H9 (cell line): ENCODE results near the gene SLC10A3. TPM values are rescaled to one million over a fixed set of nuclear protein-coding genes. Genes with fewer than 3 reads are reported as not detected.

Experiments
- DNase-seq: peaks from one replicate; pipeline ENCODE4 v3.0.0-alpha.2; 2017
- H2AFZ ChIP-seq: one replicate; pipeline ENCODE4 v1.6.1; 2013; ENCODE audit warnings: mild to moderate bottlenecking, low read length, control low read depth, moderate library complexity
- H2AK5ac ChIP-seq: 2 replicates; pipeline ENCODE4 v1.6.1; 2013; ENCODE audit warnings: low read length, control low read depth, mixed read lengths; ENCODE audit not compliant: insufficient read length
- H2BK120ac ChIP-seq: one replicate; pipeline ENCODE4 v1.6.1; 2013; ENCODE audit warnings: low read depth, mild to moderate bottlenecking, low read length, control low read depth, inconsistent platforms; ENCODE audit not compliant: poor library complexity, severe bottlenecking
- H2BK12ac ChIP-seq: 2 replicates; pipeline ENCODE4 v1.6.1; 2013; ENCODE audit warnings: low read length, control low read depth, mixed read lengths, low read depth; ENCODE audit not compliant: insufficient read length
- H2BK15ac ChIP-seq: 2 replicates; pipeline ENCODE4 v1.6.1; 2013; ENCODE audit warnings: low read depth, low read length, control low read depth
- H2BK20ac ChIP-seq: one replicate; pipeline ENCODE4 v1.6.1; 2013; ENCODE audit warnings: low read depth, mild to moderate bottlenecking, low read length, control low read depth, inconsistent platforms; ENCODE audit not compliant: poor library complexity, severe bottlenecking
- H2BK5ac ChIP-seq: 2 replicates; pipeline ENCODE4 v1.6.1; 2013; ENCODE audit warnings: low read length, control low read depth, mixed read lengths; ENCODE audit not compliant: insufficient read length
- H3K14ac ChIP-seq: 2 replicates; pipeline ENCODE4 v1.6.1; 2013; ENCODE audit warnings: low read length, control low read depth; ENCODE audit not compliant: insufficient read depth
- H3K18ac ChIP-seq: 2 replicates; pipeline ENCODE4 v1.6.1; 2013; ENCODE audit warnings: low read depth, mild to moderate bottlenecking, mixed read lengths, low read length, control low read depth; ENCODE audit not compliant: insufficient read length
- H3K23ac ChIP-seq: 2 replicates; pipeline ENCODE4 v1.6.1; 2013; ENCODE audit warnings: low read length, control low read depth, mixed read lengths, low read depth; ENCODE audit not compliant: insufficient read length
- H3K23me2 ChIP-seq: 2 replicates; pipeline ENCODE4 v1.6.1; 2013; ENCODE audit warnings: low read depth, mild to moderate bottlenecking, mixed read lengths, low read length, control low read depth; ENCODE audit not compliant: insufficient read length, poor library complexity, severe bottlenecking
- H3K27ac ChIP-seq: 2 replicates; pipeline ENCODE4 v1.5.1; 2013; ENCODE audit warnings: low read length, control low read depth, mixed read lengths, low read depth; ENCODE audit not compliant: insufficient read length
- H3K27me3 ChIP-seq: 2 replicates; pipeline ENCODE4 v1.6.1; 2013; ENCODE audit warnings: low read length, control low read depth, inconsistent platforms; ENCODE audit not compliant: insufficient read depth
- H3K4ac ChIP-seq: 2 replicates; pipeline ENCODE4 v1.6.1; 2013; ENCODE audit warnings: low read depth, mild to moderate bottlenecking, control low read depth, inconsistent platforms, low read length, moderate library complexity
- H3K4me1 ChIP-seq: 2 replicates; pipeline ENCODE4 v1.6.1; 2013; ENCODE audit warnings: low read length, control low read depth, inconsistent platforms; ENCODE audit not compliant: insufficient read depth
- H3K4me2 ChIP-seq: 2 replicates; pipeline ENCODE4 v1.6.1; 2013; ENCODE audit warnings: low read length, control low read depth, mixed read lengths; ENCODE audit not compliant: insufficient read length, insufficient read depth
- H3K56ac ChIP-seq: 2 replicates; pipeline ENCODE4 v1.6.1; 2013; ENCODE audit warnings: low read depth, mild to moderate bottlenecking, mixed read lengths, low read length, control low read depth; ENCODE audit not compliant: insufficient read length
- H3K79me1 ChIP-seq: 2 replicates; pipeline ENCODE4 v1.6.1; 2013; ENCODE audit warnings: low read depth, mild to moderate bottlenecking, moderate library complexity, low read length, control low read depth, inconsistent platforms; ENCODE audit not compliant: insufficient read depth, poor library complexity, severe bottlenecking
- H3K79me2 ChIP-seq: 2 replicates; pipeline ENCODE4 v1.6.1; 2013; ENCODE audit warnings: low read length, control low read depth, inconsistent platforms; ENCODE audit not compliant: insufficient read depth
- H3K9ac ChIP-seq: 2 replicates; pipeline ENCODE4 v1.6.1; 2013; ENCODE audit warnings: low read length, control low read depth, mixed read lengths; ENCODE audit not compliant: insufficient read length; ENCODE audit errors: extremely low read depth
- H3K9me3 ChIP-seq: one replicate; pipeline ENCODE4 v1.6.1; 2013; ENCODE audit warnings: low read depth, low read length, inconsistent platforms; ENCODE audit not compliant: control insufficient read depth
- H3T11ph ChIP-seq: one replicate; pipeline ENCODE4 v1.6.1; 2013; ENCODE audit warnings: mild to moderate bottlenecking, low read length, control low read depth, inconsistent platforms
- H4K20me1 ChIP-seq: one replicate; pipeline ENCODE4 v1.6.1; 2013; ENCODE audit not compliant: control insufficient read depth, insufficient read length, insufficient read depth
- H4K5ac ChIP-seq: 2 replicates; pipeline ENCODE4 v1.6.1; 2013; ENCODE audit warnings: low read depth, mild to moderate bottlenecking, mixed read lengths, low read length, control low read depth; ENCODE audit not compliant: insufficient read length
- H4K8ac ChIP-seq: replicated peaks from 2 replicates; pipeline ENCODE4 v1.6.1; 2013; ENCODE audit warnings: low read length, control low read depth, mixed read lengths, low read depth; ENCODE audit not compliant: insufficient read length
- H4K91ac ChIP-seq: 2 replicates; pipeline ENCODE4 v1.6.1; 2013; ENCODE audit warnings: low read depth, mild to moderate bottlenecking, moderate library complexity, mixed read lengths, low read length, control low read depth; ENCODE audit not compliant: insufficient read length
- H3K27ac Mint-ChIP-seq, 3 experiments: 2 replicates in 2 of 3; 3 replicates in 1 of 3; pipeline ENCODE4 v1.8.0; 2020 to 2021; ENCODE audit warnings: mixed read lengths in 3 of 3, mild to moderate bottlenecking in 1 of 3, moderate library complexity in 1 of 3
- H3K27me3 Mint-ChIP-seq: 2 replicates; pipeline ENCODE4 v1.8.0; 2021; ENCODE audit warnings: low read depth, mild to moderate bottlenecking, moderate library complexity, mixed read lengths
- H3K36me3 Mint-ChIP-seq, 3 experiments: 2 replicates in 2 of 3; 3 replicates in 1 of 3; pipeline ENCODE4 v1.8.0; 2020 to 2021; ENCODE audit warnings: low read depth in 3 of 3, mixed read lengths in 3 of 3; ENCODE audit not compliant: insufficient read depth in 1 of 3
- H3K4me1 Mint-ChIP-seq, 2 experiments: 2 replicates each; pipeline ENCODE4 v1.8.0; 2020; ENCODE audit warnings: mixed read lengths in 2 of 2
- H3K4me3 Mint-ChIP-seq, 2 experiments: 2 replicates in 1 of 2; 3 replicates in 1 of 2; pipeline ENCODE4 v1.8.0; 2020 to 2021; ENCODE audit warnings: mild to moderate bottlenecking in 2 of 2, mixed read lengths in 2 of 2, moderate library complexity in 1 of 2
- H3K9me3 Mint-ChIP-seq, 2 experiments: 2 replicates in 1 of 2; 3 replicates in 1 of 2; pipeline ENCODE4 v1.8.0; 2020; ENCODE audit warnings: mild to moderate bottlenecking in 2 of 2, mixed read lengths in 2 of 2, moderate library complexity in 1 of 2
- CTCF ChIP-seq: fragments of 200-600 bp; sonication (generic); conservative IDR thresholded peaks from 3 replicates; pipeline ENCODE4 v1.8.0; 2021; ENCODE audit warnings: antibody characterized with exemption, mild to moderate bottlenecking
- WGBS: extraction: QIAGEN DNeasy Blood & Tissue Kit; methylation state at CpG from one replicate; pipeline ENCODE4 v1.1.7; 2013; ENCODE audit warnings: missing lambda C conversion rate, low lambda C conversion rate, mixed read lengths; ENCODE audit not compliant: insufficient read length; ENCODE audit errors: extremely low coverage; 5-methylcytosine and 5-hydroxymethylcytosine counted together
- total RNA-seq: library from RNA; stranded (reverse); gene quantifications from 2 replicates; pipeline ENCODE4 v1.2.1, GENCODE V29; 2021

Gene SLC10A3
- total RNA-seq, 1 experiment from 2014 or later: 8.8 TPM

- no peak overlapping the region for H3T11ph ChIP-seq
- H4K91ac ChIP-seq: no peak overlapping the region
- no peaks in the 10 kb centered on the region; the same call in 1 of the 2 replicates for H3K27me3 ChIP-seq
- H3K4me3 Mint-ChIP-seq: peak overlapping the region in 1 of 2 experiments; percentile 61; a peak in 1 of 5 replicates
- H3K79me1 ChIP-seq: no peaks in the 10 kb centered on the region
- H3K9ac ChIP-seq: no peak overlapping the region
- H2AK5ac ChIP-seq: no peak overlapping the region
- no peak overlapping the region for H2BK12ac ChIP-seq
- H2BK120ac ChIP-seq: no peak overlapping the region
- H4K5ac ChIP-seq: no peak overlapping the region
- no peak overlapping the region for H3K4me2 ChIP-seq
- no peak overlapping the region for H3K4ac ChIP-seq
- WGBS: no CpG with 5 or more reads among the region's 26 CpGs
- H3K23ac ChIP-seq: no peak overlapping the region
- H2BK20ac ChIP-seq: no peak overlapping the region
- H3K14ac ChIP-seq: no peak overlapping the region
- H3K56ac ChIP-seq: no peak overlapping the region
- peaks cover 51 to 80% of the 10 kb centered on the region in 2 experiments for H3K9me3 Mint-ChIP-seq
- no peak for DNase-seq
- H3K27ac Mint-ChIP-seq: no peak overlapping the region
- H3K23me2 ChIP-seq: peaks cover 8% of the 10 kb centered on the region
- peaks cover 20 to 32% (median 23%) of the 10 kb centered on the region in 3 experiments for H3K36me3 Mint-ChIP-seq
- no peak overlapping the region for H3K18ac ChIP-seq
- H3K9me3 ChIP-seq: peaks cover 22% of the 10 kb centered on the region
- H3K4me1 ChIP-seq: no peaks in the 10 kb centered on the region
- no peak overlapping the region for H2AFZ ChIP-seq
- H3K27ac ChIP-seq: no peak overlapping the region
- H4K8ac ChIP-seq: no peak overlapping the region
- TF ChIP-seq CTCF: no peak
- no peaks in the 10 kb centered on the region for H4K20me1 ChIP-seq
- peaks cover 0 to 7% of the 10 kb centered on the region in 2 experiments; a peak in 1 of 4 replicates for H3K4me1 Mint-ChIP-seq
- H3K79me2 ChIP-seq: no peaks in the 10 kb centered on the region
- no peak overlapping the region for H2BK15ac ChIP-seq
- H3K27me3 Mint-ChIP-seq: peaks cover 17% of the 10 kb centered on the region
- H2BK5ac ChIP-seq: no peak overlapping the region
Observed at GRCh38 chrX:154460326-154460725, 30.1 kb downstream of the SLC10A3 start.
